Lung (tissue), 12 donors: Measurements from ENCODE around the gene SLC43A3. TPM values are rescaled to one million over a fixed set of nuclear protein-coding genes. Genes with fewer than 3 reads are reported as not detected.

Experiments used
- ATAC-seq: fragments of 200-7000 bp; cut with Tn5 transposase; one replicate; pipeline ENCODE4 v1.9.1; 2020; ENCODE audit warnings: moderate number of reproducible peaks; ENCODE audit not compliant: insufficient read depth, low FRiP score
- DNase-seq, 3 donors: peaks; one replicate each; pipeline ENCODE4 v3.0.0-alpha.2; 2013 to 2017
- H3K27ac ChIP-seq, 2 donors: one replicate each; pipeline ENCODE4 v1.5.1; 2013; ENCODE audit warnings: mild to moderate bottlenecking in 2 of 2, moderate library complexity in 2 of 2, control low read depth in 1 of 2, inconsistent platforms in 1 of 2, low read depth in 1 of 2, low read length in 1 of 2
- H3K27me3 ChIP-seq, 3 donors: one replicate each; pipeline ENCODE4 v1.5.1; 2013; ENCODE audit warnings: low read length in 2 of 3; ENCODE audit not compliant: control insufficient read depth in 3 of 3, insufficient read depth in 3 of 3
- H3K36me3 ChIP-seq, 4 donors: one replicate each; pipeline ENCODE4 v1.5.1; 2013; ENCODE audit warnings: low read length in 4 of 4, mild to moderate bottlenecking in 1 of 4, moderate library complexity in 1 of 4; ENCODE audit not compliant: control insufficient read depth in 4 of 4, insufficient read depth in 4 of 4
- H3K4me1 ChIP-seq, 5 donors: one replicate each; pipeline ENCODE4 v1.5.1; 2013; ENCODE audit warnings: low read length in 5 of 5, mild to moderate bottlenecking in 2 of 5, moderate library complexity in 1 of 5; ENCODE audit not compliant: control insufficient read depth in 5 of 5, insufficient read depth in 5 of 5
- H3K4me3 ChIP-seq: one replicate; pipeline ENCODE4 v1.5.1; 2013; ENCODE audit warnings: mild to moderate bottlenecking, control low read depth, moderate library complexity
- H3K9ac ChIP-seq, 2 donors: one replicate each; pipeline ENCODE4 v1.5.1; 2013; ENCODE audit warnings: low read length in 2 of 2, control low read depth in 1 of 2; ENCODE audit not compliant: insufficient read depth in 1 of 2
- H3K9me3 ChIP-seq, 4 donors: one replicate each; pipeline ENCODE4 v1.5.1; 2013; ENCODE audit warnings: low read length in 3 of 4, mild to moderate bottlenecking in 1 of 4, moderate library complexity in 1 of 4; ENCODE audit not compliant: control insufficient read depth in 4 of 4, insufficient read depth in 3 of 4
- WGBS, 2 donors: extraction: QIAGEN DNeasy Blood & Tissue Kit; methylation state at CpG; one replicate each; pipeline ENCODE4 v1.1.7; 2013; 5-methylcytosine and 5-hydroxymethylcytosine counted together
- polyA plus RNA-seq, 2 donors: library from polyadenylated mRNA; stranded (reverse); fragments of 200-250 nt; gene quantifications; one replicate each; pipeline ENCODE4 v1.2.1, GENCODE V29; 2013
- total RNA-seq, 2 donors: library from RNA; depleted of rRNA in 1 of 2; stranded (reverse); fragments of >200 nt in 1 of 2; gene quantifications; one replicate each; pipeline ENCODE4 v1.2.1, GENCODE V29; 2014 to 2021
- TF ChIP-seq, protein P1 (sequence below): IDR thresholded peaks from 2 replicates; pipeline ENCODE4 v1.5.1; 2012; ENCODE audit warnings: mild to moderate bottlenecking; ENCODE audit errors: control extremely low read depth, extremely low read depth
- donor health status: control.
- donor health status: control.
- donor health status: Bipolar disorder and iron deficiency.
- donor health status: healthy.
- donor health status: DM: yes; HTN: yes; CAD: no.

SLC43A3 gene
- total and polyA plus RNA-seq, 4 donors, result 23.3 to 155 (median 105) TPM

DNA sequence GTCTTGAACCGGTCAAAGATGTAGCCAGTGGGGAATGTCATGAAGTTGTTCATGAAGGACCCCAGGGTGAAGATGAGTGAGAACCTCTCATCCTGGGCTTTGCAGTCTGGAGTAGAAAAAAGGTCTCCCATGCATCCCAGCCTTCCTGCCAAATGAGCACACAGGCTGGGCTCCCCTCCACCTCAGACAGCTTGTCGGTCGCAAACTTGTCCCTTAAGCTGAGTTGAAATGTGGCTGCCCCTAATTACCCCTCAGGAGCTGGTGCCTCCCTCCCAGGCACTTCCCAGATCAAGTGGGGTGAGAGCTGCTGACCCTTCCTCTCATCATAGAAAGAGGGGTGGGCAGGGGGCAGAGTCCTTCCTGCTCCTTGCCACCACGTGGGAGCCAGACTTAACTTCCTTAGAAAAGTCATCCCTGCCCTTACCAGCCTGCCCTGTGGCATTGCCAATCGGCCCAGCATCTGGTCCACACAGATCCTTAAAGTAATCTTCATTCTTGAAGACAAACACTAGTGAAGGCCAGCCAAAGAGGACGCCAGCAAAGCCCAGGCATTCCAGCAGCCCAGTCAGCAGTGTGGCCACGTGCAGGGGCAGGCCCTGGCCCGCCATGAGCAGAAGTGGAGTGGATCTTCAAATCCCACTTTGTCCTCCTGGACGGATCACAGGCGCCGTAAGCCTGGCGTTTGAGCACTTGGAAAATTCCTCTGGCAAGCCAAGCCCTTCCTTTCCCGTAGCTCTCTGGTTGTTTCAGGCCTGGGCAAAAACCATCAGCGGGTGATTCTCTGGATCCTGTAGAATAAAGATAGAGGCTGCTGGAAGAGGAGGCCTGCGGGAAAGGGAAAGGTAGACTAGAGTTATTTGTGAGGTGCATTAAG, 1.1 kb downstream of the SLC43A3 start:
- WGBS, 2 donors, result 40 to 57% methylated on average over 15 of the region's 15 CpGs
- ATAC-seq, result no peak

DNA sequence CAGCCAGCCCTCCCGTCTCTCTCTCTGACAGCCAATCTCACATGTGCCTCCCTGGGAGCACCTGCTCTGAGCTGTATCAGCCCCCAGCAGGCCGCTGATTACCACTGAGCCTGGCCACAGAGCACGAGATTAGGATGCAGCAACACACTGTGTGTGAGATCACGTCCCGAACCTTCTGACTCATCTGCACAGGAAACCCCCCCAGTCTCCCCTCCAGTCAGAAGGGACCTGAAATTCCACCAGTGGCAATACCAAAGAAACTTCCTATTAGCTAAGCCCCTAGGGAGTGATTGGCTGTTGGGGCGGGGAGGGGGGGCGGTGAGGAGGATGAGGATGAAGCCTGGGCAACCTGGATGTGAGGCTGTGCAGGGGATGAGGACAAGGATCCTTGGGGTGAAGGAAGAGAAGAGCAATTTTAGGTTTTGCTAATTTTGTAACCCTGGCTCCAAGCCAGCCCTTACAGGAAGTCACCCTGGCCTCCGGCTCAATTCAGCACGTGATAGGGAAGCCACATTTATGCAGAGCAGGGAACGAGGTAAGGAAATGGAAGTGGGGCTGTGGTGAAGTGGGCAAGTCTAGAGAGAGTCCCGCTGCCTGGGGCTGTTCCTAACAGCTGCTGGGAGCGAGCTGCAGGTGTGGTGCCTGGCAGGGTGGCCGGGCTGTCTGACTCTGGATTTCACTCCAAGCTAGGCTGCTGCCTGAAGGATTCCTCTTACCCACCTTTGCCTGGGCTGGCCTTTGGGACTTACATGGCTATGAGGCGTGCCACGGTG, 1.9 kb downstream of the SLC43A3 start:
- DNase-seq (peak; percentile 41 to 69 (median 49)), ATAC-seq (peak; percentile 76)
- H3K4me3 ChIP-seq, result no peak overlapping the region
- H3K9me3 ChIP-seq, result no peaks in the 10 kb centered on the region
- H3K27me3 ChIP-seq, result no peaks in the 10 kb centered on the region
- 18 to 32% methylated on average over 15 of the region's 15 CpGs for WGBS, 2 donors
- TF ChIP-seq, protein P1, sequence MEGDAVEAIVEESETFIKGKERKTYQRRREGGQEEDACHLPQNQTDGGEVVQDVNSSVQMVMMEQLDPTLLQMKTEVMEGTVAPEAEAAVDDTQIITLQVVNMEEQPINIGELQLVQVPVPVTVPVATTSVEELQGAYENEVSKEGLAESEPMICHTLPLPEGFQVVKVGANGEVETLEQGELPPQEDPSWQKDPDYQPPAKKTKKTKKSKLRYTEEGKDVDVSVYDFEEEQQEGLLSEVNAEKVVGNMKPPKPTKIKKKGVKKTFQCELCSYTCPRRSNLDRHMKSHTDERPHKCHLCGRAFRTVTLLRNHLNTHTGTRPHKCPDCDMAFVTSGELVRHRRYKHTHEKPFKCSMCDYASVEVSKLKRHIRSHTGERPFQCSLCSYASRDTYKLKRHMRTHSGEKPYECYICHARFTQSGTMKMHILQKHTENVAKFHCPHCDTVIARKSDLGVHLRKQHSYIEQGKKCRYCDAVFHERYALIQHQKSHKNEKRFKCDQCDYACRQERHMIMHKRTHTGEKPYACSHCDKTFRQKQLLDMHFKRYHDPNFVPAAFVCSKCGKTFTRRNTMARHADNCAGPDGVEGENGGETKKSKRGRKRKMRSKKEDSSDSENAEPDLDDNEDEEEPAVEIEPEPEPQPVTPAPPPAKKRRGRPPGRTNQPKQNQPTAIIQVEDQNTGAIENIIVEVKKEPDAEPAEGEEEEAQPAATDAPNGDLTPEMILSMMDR, result no peak
- H3K27ac ChIP-seq, result peak overlapping the region; percentile 94 to 96
- peaks cover 0 to 15% (median 12%) of the 10 kb centered on the region in 4 donors for H3K36me3 ChIP-seq
- H3K9ac ChIP-seq, result no peak overlapping the region
- peaks cover 7 to 37% (median 16%) of the 10 kb centered on the region in 5 donors for H3K4me1 ChIP-seq

More for the DNA sequence above, 1.1 kb downstream of the SLC43A3 start:
- Histone ChIP-seq H3K27ac (peak overlapping the region; percentile 94 to 96), H3K9ac (peak overlapping the region in 1 of 2 donors; percentile 63), H3K36me3 (peaks cover 0 to 11% (median 9%) of the 10 kb centered on the region in 4 donors), H3K27me3 (no peaks in the 10 kb centered on the region), H3K4me1 (peaks cover 7 to 37% (median 16%) of the 10 kb centered on the region in 5 donors), H3K4me3 (no peak overlapping the region), H3K9me3 (no peaks in the 10 kb centered on the region)
- DNase-seq, result peak; percentile 10 to 41 (median 20)
- TF ChIP-seq, protein P1, result no peak

DNA sequence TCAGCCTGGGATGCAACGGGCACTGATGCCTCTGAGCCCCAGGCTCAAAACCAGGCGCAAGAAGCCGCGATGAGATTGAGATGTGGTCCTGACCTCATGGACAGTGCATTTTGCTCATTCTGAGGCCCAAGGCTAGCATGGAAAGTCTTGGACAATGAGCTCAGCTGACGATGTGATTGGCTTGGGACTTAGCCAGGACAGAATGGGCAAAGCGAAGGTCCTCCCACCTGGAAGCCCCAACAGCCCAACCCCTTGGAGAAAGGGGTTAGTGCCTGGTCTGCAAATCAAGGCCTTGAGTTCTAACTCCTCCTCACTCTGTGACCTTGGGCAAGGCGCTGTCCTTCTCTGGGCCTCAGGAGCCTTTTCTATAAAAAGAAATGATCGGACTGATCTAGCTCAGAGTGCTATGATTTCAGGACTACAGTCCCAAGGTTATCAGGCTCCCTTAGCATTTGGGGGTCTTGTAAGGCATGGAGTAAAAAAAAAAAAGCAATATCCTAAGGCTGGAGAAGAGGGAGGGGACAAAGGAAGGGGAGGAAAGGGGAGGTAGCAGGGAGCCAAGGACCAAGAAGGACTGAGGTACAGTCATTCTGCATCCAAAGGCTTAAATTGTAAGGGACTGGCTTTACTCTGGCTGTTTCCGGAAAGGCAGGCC, 2.7 kb downstream of the SLC43A3 start:
- peaks cover 0 to 17% (median 12%) of the 10 kb centered on the region in 4 donors for H3K36me3 ChIP-seq
- 85% methylated on average over 9 of the region's 9 CpGs for WGBS, 2 donors
- no peaks in the 10 kb centered on the region for H3K9me3 ChIP-seq
- H3K4me3 ChIP-seq, result no peak overlapping the region
- no peak overlapping the region for H3K9ac ChIP-seq
- TF ChIP-seq, protein P1, result no peak
- H3K27ac ChIP-seq, result peak overlapping the region; percentile 13 to 94
- ATAC-seq (no peak), DNase-seq (no peak)
- no peaks in the 10 kb centered on the region for H3K27me3 ChIP-seq
- peaks cover 7 to 34% (median 16%) of the 10 kb centered on the region in 5 donors for H3K4me1 ChIP-seq
